ENCODE results near the gene MYO1C. TPM values are rescaled to one million over a fixed set of nuclear protein-coding genes. Genes with fewer than 3 reads are reported as not detected.
A peak's percentile ranks its signal among the peaks of the same experiment; 100 is the strongest.

The MYO1C gene
- total and polyA plus RNA-seq, 4 donors = 20.8 to 42.0 (median 30.8) TPM

GRCh38 chr17:1494736-1495253 is 2.3 kb upstream of the MYO1C start:
- WGBS (ENCODE audit: insufficient coverage) = 89% methylated on average over 11 of the region's 11 CpGs
- H3K4me3 ChIP-seq (ENCODE audit: low read depth, low read length) = no peak overlapping the region
- H3K9me3 ChIP-seq (ENCODE audit: control insufficient read depth, insufficient read depth, low read length) = no peaks in the 10 kb centered on the region
- no peaks in the 10 kb centered on the region for H3K27me3 ChIP-seq (ENCODE audit: control insufficient read depth, insufficient read depth, low read length)
- no peak overlapping the region for H3K27ac ChIP-seq (ENCODE audit: low read depth, low read length)
- DNase-seq (ENCODE audit: low read depth in 4 of 6, low spot score in 6 of 6) = no peak
- H3K4me1 ChIP-seq (ENCODE audit: control insufficient read depth, insufficient read depth, low read length) = peaks cover 58% of the 10 kb centered on the region
- peaks cover 50% of the 10 kb centered on the region for H3K36me3 ChIP-seq (ENCODE audit: control insufficient read depth, insufficient read depth, low read length)

- no peak for DNase-seq (ENCODE audit: low read depth in 4 of 6, low spot score in 6 of 6)
- Histone ChIP-seq H3K4me3 (ENCODE audit: low read depth, low read length) (no peak overlapping the region), H3K27ac (ENCODE audit: low read depth, low read length) (no peak overlapping the region), H3K27me3 (ENCODE audit: control insufficient read depth, insufficient read depth, low read length) (no peaks in the 10 kb centered on the region), H3K4me1 (ENCODE audit: control insufficient read depth, insufficient read depth, low read length) (peaks cover 60% of the 10 kb centered on the region), H3K9me3 (ENCODE audit: control insufficient read depth, insufficient read depth, low read length) (no peaks in the 10 kb centered on the region), H3K36me3 (ENCODE audit: control insufficient read depth, insufficient read depth, low read length) (peaks cover 50% of the 10 kb centered on the region)
- WGBS (ENCODE audit: insufficient coverage) = 94% methylated on average over 7 of the region's 7 CpGs
Observed at GRCh38 chr17:1494203-1494602, 1.7 kb upstream of the MYO1C start.

- no peak for DNase-seq (ENCODE audit: low read depth in 4 of 6, low spot score in 6 of 6)
- WGBS (ENCODE audit: insufficient coverage) = 66% methylated on average over 17 of the region's 23 CpGs
- Histone ChIP-seq H3K27me3 (ENCODE audit: control insufficient read depth, insufficient read depth, low read length) (no peaks in the 10 kb centered on the region), H3K27ac (ENCODE audit: low read depth, low read length) (no peak overlapping the region), H3K36me3 (ENCODE audit: control insufficient read depth, insufficient read depth, low read length) (peaks cover 50% of the 10 kb centered on the region), H3K9me3 (ENCODE audit: control insufficient read depth, insufficient read depth, low read length) (no peaks in the 10 kb centered on the region), H3K4me3 (ENCODE audit: low read depth, low read length) (no peak overlapping the region), H3K4me1 (ENCODE audit: control insufficient read depth, insufficient read depth, low read length) (peaks cover 68% of the 10 kb centered on the region)
Observed at GRCh38 chr17:1493291-1493980, 950 bp upstream of the MYO1C start.

- WGBS (ENCODE audit: insufficient coverage) = 1% methylated on average over 92 of the region's 94 CpGs
- peak in 2 of 6 donors; percentile 39 to 65 for DNase-seq (ENCODE audit: low read depth in 4 of 6, low spot score in 6 of 6)
- H3K4me1 ChIP-seq (ENCODE audit: control insufficient read depth, insufficient read depth, low read length) = peaks cover 83% of the 10 kb centered on the region
- peaks cover 35% of the 10 kb centered on the region for H3K36me3 ChIP-seq (ENCODE audit: control insufficient read depth, insufficient read depth, low read length)
- H3K4me3 ChIP-seq (ENCODE audit: low read depth, low read length) = peak overlapping the region; percentile 59
- peak overlapping the region; percentile 80 for H3K27ac ChIP-seq (ENCODE audit: low read depth, low read length)
- H3K9me3 ChIP-seq (ENCODE audit: control insufficient read depth, insufficient read depth, low read length) = no peaks in the 10 kb centered on the region
- H3K27me3 ChIP-seq (ENCODE audit: control insufficient read depth, insufficient read depth, low read length) = no peaks in the 10 kb centered on the region
Observed at GRCh38 chr17:1491443-1492248, 840 bp downstream of the MYO1C start.

- WGBS (ENCODE audit: insufficient coverage) = under 1% methylated on average over 50 of the region's 52 CpGs
- Histone ChIP-seq H3K4me3 (ENCODE audit: low read depth, low read length) (peak overlapping the region; percentile 59), H3K27me3 (ENCODE audit: control insufficient read depth, insufficient read depth, low read length) (peaks cover 3% of the 10 kb centered on the region), H3K36me3 (ENCODE audit: control insufficient read depth, insufficient read depth, low read length) (peaks cover 27% of the 10 kb centered on the region), H3K9me3 (ENCODE audit: control insufficient read depth, insufficient read depth, low read length) (no peaks in the 10 kb centered on the region), H3K4me1 (ENCODE audit: control insufficient read depth, insufficient read depth, low read length) (peaks cover 85% of the 10 kb centered on the region), H3K27ac (ENCODE audit: low read depth, low read length) (peak overlapping the region; percentile 40)
- DNase-seq (ENCODE audit: low read depth in 4 of 6, low spot score in 6 of 6) = peak in 2 of 6 donors; percentile 52 to 76
Observed at GRCh38 chr17:1490643-1491442, 1.6 kb downstream of the MYO1C start.

GRCh38 chr17:1488826-1489270 is 3.6 kb downstream of the MYO1C start:
- Histone ChIP-seq H3K36me3 (ENCODE audit: control insufficient read depth, insufficient read depth, low read length) (peaks cover 16% of the 10 kb centered on the region), H3K4me1 (ENCODE audit: control insufficient read depth, insufficient read depth, low read length) (peaks cover 72% of the 10 kb centered on the region), H3K27me3 (ENCODE audit: control insufficient read depth, insufficient read depth, low read length) (peaks cover 3% of the 10 kb centered on the region), H3K4me3 (ENCODE audit: low read depth, low read length) (peak overlapping the region; percentile 47), H3K27ac (ENCODE audit: low read depth, low read length) (peak overlapping the region; percentile 87), H3K9me3 (ENCODE audit: control insufficient read depth, insufficient read depth, low read length) (no peaks in the 10 kb centered on the region)
- 96% methylated on average over 3 of the region's 7 CpGs for WGBS (ENCODE audit: insufficient coverage)
- no peak for DNase-seq (ENCODE audit: low read depth in 4 of 6, low spot score in 6 of 6)

GRCh38 chr17:1487939-1488825 is 4.3 kb downstream of the MYO1C start:
- 3% methylated on average over 72 of the region's 72 CpGs for WGBS (ENCODE audit: insufficient coverage)
- H3K4me1 ChIP-seq (ENCODE audit: control insufficient read depth, insufficient read depth, low read length) = peaks cover 66% of the 10 kb centered on the region
- peak overlapping the region; percentile 87 for H3K27ac ChIP-seq (ENCODE audit: low read depth, low read length)
- peaks cover 3% of the 10 kb centered on the region for H3K27me3 ChIP-seq (ENCODE audit: control insufficient read depth, insufficient read depth, low read length)
- H3K4me3 ChIP-seq (ENCODE audit: low read depth, low read length) = peak overlapping the region; percentile 48
- peak in 5 of 6 donors; percentile 63 to 95 (median 80) for DNase-seq (ENCODE audit: low read depth in 4 of 6, low spot score in 6 of 6)
- H3K9me3 ChIP-seq (ENCODE audit: control insufficient read depth, insufficient read depth, low read length) = no peaks in the 10 kb centered on the region
- peaks cover 17% of the 10 kb centered on the region for H3K36me3 ChIP-seq (ENCODE audit: control insufficient read depth, insufficient read depth, low read length)

GRCh38 chr17:1486802-1487695 is 5.4 kb downstream of the MYO1C start:
- Histone ChIP-seq H3K36me3 (ENCODE audit: control insufficient read depth, insufficient read depth, low read length) (peaks cover 17% of the 10 kb centered on the region), H3K27me3 (ENCODE audit: control insufficient read depth, insufficient read depth, low read length) (peaks cover 3% of the 10 kb centered on the region), H3K9me3 (ENCODE audit: control insufficient read depth, insufficient read depth, low read length) (no peaks in the 10 kb centered on the region), H3K4me3 (ENCODE audit: low read depth, low read length) (peak overlapping the region; percentile 48), H3K4me1 (ENCODE audit: control insufficient read depth, insufficient read depth, low read length) (peaks cover 57% of the 10 kb centered on the region), H3K27ac (ENCODE audit: low read depth, low read length) (peak overlapping the region; percentile 86)
- DNase-seq (ENCODE audit: low read depth in 4 of 6, low spot score in 6 of 6) = peak in 2 of 6 donors; percentile 36 to 67
- 10% methylated on average over 69 of the region's 74 CpGs for WGBS (ENCODE audit: insufficient coverage)

All from spinal cord (tissue), 10 donors.